Measurements from ENCODE around the gene ANO3. TPM values are rescaled to one million over a fixed set of nuclear protein-coding genes. Genes with fewer than 3 reads are reported as not detected.

Gene ANO3
- total RNA-seq, 2 experiments from 2014 or later: not detected

GRCh38 chr11:26483108-26483507 lies 151.2 kb downstream of the ANO3 start:
- ChIA-PET CTCF (no interaction called here), POLR2A (no interaction called here)
- ATAC-seq (ENCODE audit: poor library complexity) (no peak), DNase-seq (no peak)
- Histone ChIP-seq H3K4me3 (ENCODE audit: low read length) (no peak overlapping the region), H3K27me3 (ENCODE audit: control insufficient read depth in 1 of 2, insufficient read depth in 2 of 2, low read length in 2 of 2) (no peaks in the 10 kb centered on the region), H3K27ac (ENCODE audit: low read depth in 1 of 2, low read length in 2 of 2) (no peak overlapping the region), H3K36me3 (ENCODE audit: insufficient read depth, low read length) (no peaks in the 10 kb centered on the region), H3K9me3 (ENCODE audit: control insufficient read depth in 1 of 2, insufficient read depth in 1 of 2, low read length in 2 of 2) (peaks cover 0 to 4% of the 10 kb centered on the region in 2 experiments), H3K4me1 (ENCODE audit: insufficient read depth, low read length) (no peaks in the 10 kb centered on the region)
- H3K27me3 Mint-ChIP-seq: no peaks in the 10 kb centered on the region
- no peaks in the 10 kb centered on the region for H3K36me3 Mint-ChIP-seq (ENCODE audit: low read depth)
- H3K4me1 Mint-ChIP-seq (ENCODE audit: low read depth): no peaks in the 10 kb centered on the region
- intact Hi-C loops (cut with DNase I, micrococcal nuclease): no loop called here
- no peak overlapping the region for H3K4me3 Mint-ChIP-seq
- no peak overlapping the region for H3K27ac Mint-ChIP-seq
- H3K9me3 Mint-ChIP-seq: peaks cover 18% of the 10 kb centered on the region
- TF ChIP-seq, protein P1, sequence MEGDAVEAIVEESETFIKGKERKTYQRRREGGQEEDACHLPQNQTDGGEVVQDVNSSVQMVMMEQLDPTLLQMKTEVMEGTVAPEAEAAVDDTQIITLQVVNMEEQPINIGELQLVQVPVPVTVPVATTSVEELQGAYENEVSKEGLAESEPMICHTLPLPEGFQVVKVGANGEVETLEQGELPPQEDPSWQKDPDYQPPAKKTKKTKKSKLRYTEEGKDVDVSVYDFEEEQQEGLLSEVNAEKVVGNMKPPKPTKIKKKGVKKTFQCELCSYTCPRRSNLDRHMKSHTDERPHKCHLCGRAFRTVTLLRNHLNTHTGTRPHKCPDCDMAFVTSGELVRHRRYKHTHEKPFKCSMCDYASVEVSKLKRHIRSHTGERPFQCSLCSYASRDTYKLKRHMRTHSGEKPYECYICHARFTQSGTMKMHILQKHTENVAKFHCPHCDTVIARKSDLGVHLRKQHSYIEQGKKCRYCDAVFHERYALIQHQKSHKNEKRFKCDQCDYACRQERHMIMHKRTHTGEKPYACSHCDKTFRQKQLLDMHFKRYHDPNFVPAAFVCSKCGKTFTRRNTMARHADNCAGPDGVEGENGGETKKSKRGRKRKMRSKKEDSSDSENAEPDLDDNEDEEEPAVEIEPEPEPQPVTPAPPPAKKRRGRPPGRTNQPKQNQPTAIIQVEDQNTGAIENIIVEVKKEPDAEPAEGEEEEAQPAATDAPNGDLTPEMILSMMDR (IDR thresholded peaks at IDR 0.05): no peak

DNA sequence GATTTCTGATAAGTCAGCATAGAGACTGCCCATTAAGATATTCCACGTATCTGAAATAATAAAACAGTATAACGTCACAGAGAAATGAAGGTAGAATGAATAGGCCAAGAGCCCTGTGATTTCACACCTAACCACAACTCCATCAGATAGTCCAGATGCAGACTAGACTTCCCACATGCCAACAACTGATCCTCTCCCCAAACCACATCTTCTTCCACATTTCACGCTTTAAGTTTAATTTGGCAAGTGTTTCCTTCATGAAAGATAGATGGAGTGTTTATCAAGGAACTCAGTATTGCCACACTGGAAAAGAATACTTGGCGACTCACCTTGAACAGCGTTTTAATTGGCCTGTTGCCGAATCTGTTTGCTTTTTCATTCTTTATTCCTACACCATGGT lies 158.6 kb downstream of the ANO3 start:
- H3K4me3 Mint-ChIP-seq: no peak overlapping the region
- ChIA-PET CTCF (no interaction called here), POLR2A (no interaction called here)
- H3K36me3 Mint-ChIP-seq (ENCODE audit: low read depth): no peaks in the 10 kb centered on the region
- peaks cover 5% of the 10 kb centered on the region for H3K9me3 Mint-ChIP-seq
- intact Hi-C loops (cut with DNase I, micrococcal nuclease): no loop called here
- no peak overlapping the region for H3K27ac Mint-ChIP-seq
- TF ChIP-seq, protein P1 (IDR thresholded peaks at IDR 0.05): no peak
- Histone ChIP-seq H3K27ac (ENCODE audit: low read depth in 1 of 2, low read length in 2 of 2) (no peak overlapping the region), H3K9me3 (ENCODE audit: control insufficient read depth in 1 of 2, insufficient read depth in 1 of 2, low read length in 2 of 2) (peaks cover 0 to 9% of the 10 kb centered on the region in 2 experiments), H3K4me1 (ENCODE audit: insufficient read depth, low read length) (no peaks in the 10 kb centered on the region), H3K36me3 (ENCODE audit: insufficient read depth, low read length) (no peaks in the 10 kb centered on the region), H3K4me3 (ENCODE audit: low read length) (no peak overlapping the region), H3K27me3 (ENCODE audit: control insufficient read depth in 1 of 2, insufficient read depth in 2 of 2, low read length in 2 of 2) (no peaks in the 10 kb centered on the region)
- no peak for ATAC-seq (ENCODE audit: poor library complexity)
- no peaks in the 10 kb centered on the region for H3K27me3 Mint-ChIP-seq
- no peak for DNase-seq
- no peaks in the 10 kb centered on the region for H3K4me1 Mint-ChIP-seq (ENCODE audit: low read depth)

DNA sequence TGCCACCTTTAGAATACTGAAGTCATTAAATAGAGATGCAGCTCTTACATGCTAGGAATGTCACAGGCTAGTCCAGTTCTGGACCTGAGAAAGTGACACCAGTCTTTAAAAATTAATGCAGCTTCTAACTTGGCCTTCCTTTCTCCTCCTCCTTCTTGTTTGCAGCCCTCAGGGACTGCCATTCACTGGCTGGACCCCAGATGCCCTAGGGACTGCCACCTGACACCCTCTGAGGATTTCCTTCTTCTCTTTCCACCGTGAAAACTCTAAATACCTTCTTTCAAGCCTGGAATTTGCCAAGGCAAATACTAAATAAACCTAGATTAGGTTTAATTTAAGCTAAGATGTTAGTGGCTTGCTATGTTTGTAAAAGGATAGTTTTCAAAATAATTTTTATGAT lies 161.7 kb downstream of the ANO3 start:
- Mint-ChIP-seq H3K36me3 (ENCODE audit: low read depth) (no peaks in the 10 kb centered on the region), H3K27me3 (no peaks in the 10 kb centered on the region), H3K4me1 (ENCODE audit: low read depth) (no peaks in the 10 kb centered on the region), H3K9me3 (peaks cover 4% of the 10 kb centered on the region), H3K4me3 (no peak overlapping the region), H3K27ac (no peak overlapping the region)
- intact Hi-C loops (cut with DNase I, micrococcal nuclease): no loop called here
- POLR2A ChIA-PET: no interaction called here
- no peaks in the 10 kb centered on the region for H3K36me3 ChIP-seq (ENCODE audit: insufficient read depth, low read length)
- no peaks in the 10 kb centered on the region for H3K4me1 ChIP-seq (ENCODE audit: insufficient read depth, low read length)
- peaks cover 0 to 7% of the 10 kb centered on the region in 2 experiments for H3K9me3 ChIP-seq (ENCODE audit: control insufficient read depth in 1 of 2, insufficient read depth in 1 of 2, low read length in 2 of 2)
- TF ChIP-seq, protein P1 (IDR thresholded peaks at IDR 0.05): no peak
- CTCF ChIA-PET: no interaction called here
- ATAC-seq (ENCODE audit: poor library complexity) (no peak), DNase-seq (no peak)
- no peak overlapping the region for H3K4me3 ChIP-seq (ENCODE audit: low read length)
- no peak overlapping the region for H3K27ac ChIP-seq (ENCODE audit: low read depth in 1 of 2, low read length in 2 of 2)
- no peaks in the 10 kb centered on the region for H3K27me3 ChIP-seq (ENCODE audit: control insufficient read depth in 1 of 2, insufficient read depth in 2 of 2, low read length in 2 of 2)
